ENCODE measurements around the gene RYR1.

Gene RYR1

GRCh38 chr19:38433268-38433733 is at the start of gene RYR1:
Gene RYR1, plus strand, starts transcription at chr19:38433691. Its CDS starts 139 bp downstream, at chr19:38433830.
- peak; percentile 15 for DNase-seq

DNA sequence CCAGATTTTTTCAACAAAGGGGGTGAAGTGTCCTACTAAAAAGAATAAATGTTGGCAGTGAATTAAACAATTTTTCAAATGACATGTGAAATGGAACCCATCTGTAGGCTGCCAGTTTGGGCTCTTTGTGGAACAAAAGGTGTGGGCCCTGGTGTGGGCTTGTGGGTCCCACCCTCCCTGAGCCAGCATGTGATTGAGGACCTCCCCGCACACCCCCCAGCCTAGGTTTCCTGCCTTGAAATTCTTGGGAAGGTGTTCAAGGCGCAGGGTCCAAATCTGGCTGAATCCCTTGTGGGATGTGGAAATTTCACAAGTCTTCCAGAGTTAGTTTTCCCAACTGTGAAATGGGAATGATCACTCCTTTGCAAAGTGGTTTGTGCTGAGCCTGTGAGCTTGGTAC is 49.7 kb upstream of the RYR1 start:
- no peak for DNase-seq

- no peak for DNase-seq
Observed at GRCh38 chr19:38384209-38385027, 49.1 kb upstream of the RYR1 start.

DNA sequence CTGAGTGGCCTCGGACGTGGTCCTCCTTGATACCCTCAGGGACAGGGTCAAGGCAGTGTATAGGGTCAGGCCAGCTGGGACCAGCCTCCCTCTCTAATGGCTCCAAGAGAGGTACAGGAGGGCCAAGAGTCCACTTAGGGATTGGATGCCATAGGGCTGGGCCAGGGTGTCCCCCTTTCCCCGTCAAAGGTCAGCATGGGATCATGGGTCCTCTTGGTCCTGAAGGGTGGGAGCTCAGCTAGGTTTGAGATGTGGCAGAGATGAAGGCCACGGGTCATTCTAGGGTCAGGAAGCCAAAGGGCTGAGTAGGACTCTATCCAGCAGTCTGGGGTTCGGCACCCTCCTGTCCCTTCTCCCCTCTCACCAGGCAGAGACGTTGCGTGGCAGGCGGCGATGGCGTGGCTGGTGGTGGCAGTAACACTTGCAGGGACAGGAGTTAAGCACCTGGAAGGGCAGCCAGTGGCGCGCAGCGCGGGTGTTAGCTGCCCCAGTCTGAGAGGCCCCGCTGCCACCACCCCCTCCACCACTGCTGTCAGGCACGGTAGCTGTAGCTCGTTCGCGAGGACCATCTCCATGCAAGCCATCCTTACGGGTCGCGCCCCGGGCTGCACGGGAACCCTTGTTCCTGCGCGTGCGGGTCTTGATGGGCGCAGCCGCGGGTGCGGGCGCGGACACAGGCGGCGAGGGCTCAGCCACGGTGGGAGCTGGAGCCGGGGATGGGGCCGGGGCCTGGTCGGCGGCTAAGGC is 48.3 kb upstream of the RYR1 start:
- DNase-seq: no peak

- no peak for DNase-seq
Observed at GRCh38 chr19:38385804-38386257, 47.7 kb upstream of the RYR1 start.

DNA sequence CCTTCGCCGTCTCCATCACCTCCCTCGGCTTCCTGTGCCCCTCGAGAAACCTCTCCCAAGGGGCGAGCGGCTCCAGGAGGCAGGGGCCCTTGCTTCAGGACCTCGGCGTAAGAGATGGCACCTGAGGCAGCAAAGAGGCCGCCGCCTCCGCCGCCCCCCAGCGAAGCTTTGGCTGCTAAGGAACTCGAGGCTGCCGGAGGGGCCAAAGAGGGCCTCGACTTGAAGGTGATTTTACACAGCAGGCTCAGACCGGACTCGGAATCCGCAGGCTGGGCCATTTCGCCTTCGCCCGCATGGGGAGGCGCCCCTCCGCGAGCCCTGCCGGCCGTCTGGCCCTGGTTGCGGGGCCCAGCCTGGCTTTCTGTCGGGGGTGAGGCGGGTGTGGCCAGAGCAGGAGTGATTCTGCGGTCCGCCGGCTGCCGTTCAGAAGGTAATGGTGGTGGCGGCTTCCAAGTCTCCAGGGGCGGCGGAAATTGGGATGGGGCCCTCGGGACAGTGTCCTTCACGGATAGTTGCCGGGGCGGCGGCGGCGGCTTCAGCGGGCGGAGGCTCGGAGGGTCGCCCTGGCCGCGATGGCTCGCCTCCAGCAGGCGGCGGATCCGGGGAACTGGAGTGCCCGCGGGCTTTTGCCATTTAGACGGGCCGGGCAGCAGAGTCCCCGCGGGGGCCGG is 47.1 kb upstream of the RYR1 start:
- DNase-seq: no peak

DNA sequence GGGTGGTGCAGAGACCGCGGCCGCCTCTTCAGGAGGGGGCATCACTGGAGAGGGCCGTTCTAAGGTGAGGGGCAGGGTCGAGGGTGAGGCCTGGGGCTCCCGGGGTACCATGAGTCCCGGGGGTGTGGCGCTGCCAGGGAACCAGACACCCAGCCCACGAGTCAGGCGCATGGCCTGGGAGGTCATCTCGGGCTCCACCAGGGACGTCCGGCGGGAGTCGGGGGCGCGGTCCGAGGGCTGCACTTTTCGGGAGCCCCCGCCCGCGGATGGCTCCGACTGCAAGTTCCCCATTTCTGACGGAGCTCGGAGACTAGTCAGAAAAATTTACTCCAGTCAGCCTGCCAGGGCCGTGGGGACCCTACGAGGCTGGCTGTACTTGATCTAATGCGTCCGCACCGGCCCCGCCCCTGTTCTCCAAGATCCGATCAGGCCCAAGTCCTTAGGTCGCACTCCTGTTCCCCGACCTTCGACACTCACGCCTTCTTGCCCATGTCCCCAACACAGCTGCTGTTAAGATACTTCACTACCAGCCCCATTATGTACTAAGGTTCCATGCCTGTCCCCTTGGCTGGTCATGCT is 46.4 kb upstream of the RYR1 start:
- DNase-seq: no peak

DNA sequence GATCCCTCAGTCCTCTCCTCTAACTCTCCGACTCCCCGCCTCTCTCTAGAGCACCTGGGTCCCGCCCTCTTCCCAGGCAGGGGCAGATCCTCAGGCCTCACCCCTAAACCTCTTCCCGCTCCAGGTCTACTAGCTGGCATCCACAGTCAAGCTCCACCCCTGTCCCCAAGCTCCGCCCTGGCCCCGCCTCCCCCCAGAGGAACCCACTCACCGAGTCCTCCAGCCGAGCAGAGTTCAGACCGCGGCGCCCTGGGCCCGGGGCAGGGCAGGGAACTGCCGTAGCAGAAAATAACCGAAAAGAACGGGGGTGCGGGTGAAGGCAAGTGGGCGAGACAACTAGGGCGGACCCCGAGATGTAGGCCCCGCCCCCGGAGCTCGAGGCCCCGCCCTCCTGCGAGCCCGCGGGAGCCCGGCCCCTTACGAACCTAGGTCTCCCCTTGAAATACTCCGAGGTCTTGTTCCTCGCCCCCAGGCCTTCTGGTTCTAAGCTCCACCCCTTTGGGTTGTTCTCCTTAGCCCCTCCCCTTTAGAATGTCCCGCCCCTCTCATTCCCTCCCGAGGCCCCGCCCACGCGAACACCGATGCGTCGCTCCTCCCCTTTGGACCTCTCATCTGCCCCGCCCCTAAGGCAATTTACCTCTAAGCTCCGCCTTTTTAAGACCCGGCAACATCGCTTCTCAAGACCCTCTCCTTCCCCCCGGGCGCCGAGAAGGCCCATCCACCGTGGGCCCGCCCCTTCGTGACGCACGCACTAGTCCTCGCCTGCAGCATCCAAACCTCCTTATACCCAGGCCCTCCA is 45.7 kb upstream of the RYR1 start, which contains the start of gene GGN:
Gene GGN, minus strand, starts transcription at position 485 of the 799 bp plus-strand sequence. CDS start 773 bp downstream, outside the sequence.
- peak; percentile 77 for DNase-seq

DNA sequence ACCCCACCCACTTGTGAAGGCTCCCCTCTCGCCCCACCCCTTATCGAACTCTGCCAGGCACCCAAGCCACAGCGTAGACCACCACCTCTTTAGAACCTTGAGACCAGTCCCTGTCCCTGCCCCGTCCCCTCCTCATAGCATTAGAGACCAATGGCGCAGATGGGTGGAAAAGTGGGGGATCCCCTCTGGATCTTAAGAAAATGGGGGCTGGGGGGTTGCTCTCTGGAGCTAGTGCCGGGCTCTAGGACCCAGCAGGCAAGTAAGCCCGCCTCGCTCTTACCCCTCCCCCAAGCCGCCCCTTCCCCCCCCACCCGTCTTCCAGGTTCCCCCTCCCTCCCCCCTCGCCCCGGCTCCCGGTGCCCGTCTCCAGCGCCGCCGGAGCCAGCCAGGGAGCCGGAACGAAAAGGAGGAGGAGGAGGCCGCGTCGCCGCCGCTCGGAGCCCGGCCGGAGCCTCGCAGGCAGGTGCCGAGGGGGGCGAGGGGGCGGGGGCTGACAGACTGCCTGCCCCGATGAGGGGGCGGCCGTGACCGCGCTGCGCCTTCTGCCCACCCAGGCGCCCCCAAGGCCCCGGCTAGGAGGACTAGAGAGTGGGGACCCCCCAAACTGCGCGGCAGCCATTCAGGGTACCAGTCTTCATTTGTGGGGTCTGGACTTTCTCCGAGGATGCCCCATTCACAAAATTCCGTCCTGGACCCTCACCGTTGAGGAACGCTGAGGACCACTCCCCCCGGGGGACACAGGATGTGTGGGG is 45.0 kb upstream of the RYR1 start, which contains the start of gene SPRED3:
Gene SPRED3, plus strand, starts transcription at position 349 of the 752 bp plus-strand sequence. CDS start 1,606 bp downstream, outside the sequence.
- DNase-seq: no peak

DNA sequence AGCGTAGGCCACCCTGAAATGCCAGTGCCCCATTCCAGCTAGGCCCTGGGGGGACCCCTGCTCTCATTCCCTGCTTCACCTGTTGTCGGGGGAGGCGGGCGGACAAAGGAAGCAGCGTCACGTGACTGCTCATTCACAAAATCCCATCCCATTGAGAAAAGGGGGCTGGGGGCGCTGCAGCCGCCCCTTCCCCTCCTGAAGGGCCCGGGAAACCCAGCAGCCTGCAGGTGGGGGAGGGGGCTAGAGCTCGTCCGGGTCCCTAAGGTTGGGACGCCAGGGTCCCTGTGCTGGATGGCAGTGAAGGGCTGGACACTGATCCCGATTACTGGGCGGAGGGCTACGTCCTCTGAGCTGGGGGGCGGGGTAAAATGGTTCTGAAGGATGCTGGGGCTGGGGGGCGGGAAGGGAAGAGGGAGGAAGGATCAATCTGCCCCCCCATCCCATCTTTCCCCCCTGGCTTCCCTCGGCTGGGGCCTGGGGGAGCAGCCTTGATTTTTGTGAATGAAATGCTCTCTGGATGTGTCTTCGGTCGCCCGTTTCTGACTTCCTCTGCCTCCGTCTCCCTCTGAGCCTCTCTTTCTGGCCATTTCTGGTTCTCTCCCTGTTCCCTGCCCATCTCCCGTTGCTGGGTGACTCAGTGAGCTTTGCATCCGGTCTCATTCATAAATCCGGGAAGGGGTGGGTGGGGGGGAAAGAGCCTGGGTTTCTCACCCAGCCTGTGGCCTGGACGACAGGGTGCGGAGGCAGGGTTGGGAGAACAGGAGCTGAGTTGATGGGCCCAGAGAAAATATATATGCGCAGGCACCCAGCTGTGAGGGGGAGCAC is 44.2 kb upstream of the RYR1 start:
- DNase-seq: no peak

GRCh38 chr19:38389957-38390924 is 43.2 kb upstream of the RYR1 start:
- no peak for DNase-seq

- no peak for DNase-seq
Observed at GRCh38 chr19:38391911-38392464, 41.5 kb upstream of the RYR1 start.

DNA sequence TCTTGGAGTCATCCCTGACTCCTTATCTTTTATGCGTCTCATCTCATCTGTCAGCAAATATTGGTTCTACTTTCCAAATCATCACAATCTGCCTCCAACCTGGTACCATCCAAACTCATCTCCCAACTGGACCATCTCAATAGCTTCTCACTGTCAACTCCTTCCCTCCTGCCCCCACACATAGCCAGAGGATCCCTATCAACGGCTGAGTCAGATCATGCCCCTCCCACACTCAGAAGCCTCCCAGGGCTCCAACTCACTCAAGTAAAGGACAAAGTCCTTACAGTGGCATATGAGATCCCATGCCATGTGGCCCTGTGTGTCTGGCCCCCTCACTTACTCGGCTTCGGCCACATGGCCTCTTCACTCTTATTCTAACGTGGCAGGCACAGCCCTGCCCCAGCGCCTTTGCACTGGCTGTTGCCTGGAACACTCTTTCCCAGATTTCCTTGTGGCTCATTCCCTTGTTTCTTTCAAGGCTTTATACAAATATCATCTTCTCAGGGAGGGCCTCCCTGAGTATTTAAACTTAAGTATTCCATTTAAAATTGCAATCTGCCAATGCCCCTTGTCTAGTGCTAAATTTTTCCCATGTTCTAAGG is 40.7 kb upstream of the RYR1 start:
- DNase-seq: no peak

DNA sequence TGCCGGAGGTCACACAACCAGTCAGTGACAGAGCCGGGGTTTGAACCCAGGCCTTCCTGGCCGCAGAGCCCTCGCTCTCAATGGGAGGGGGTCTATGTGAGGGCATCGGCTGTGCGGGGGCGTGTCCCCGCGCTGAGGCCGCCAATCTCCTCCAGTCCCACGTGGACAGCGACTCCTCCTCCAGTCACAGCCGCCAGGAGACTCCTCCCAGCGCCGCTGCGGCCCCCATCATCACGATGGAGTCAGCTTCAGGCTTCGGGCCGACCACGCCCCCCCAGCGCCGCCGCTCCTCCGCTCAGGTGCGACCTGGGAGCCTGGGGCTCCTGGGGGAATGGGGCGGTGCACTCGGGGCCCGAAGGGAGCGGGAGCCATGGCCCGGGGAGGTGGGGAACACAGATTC is 39.0 kb upstream of the RYR1 start:
- peak; percentile 65 for DNase-seq

- DNase-seq: peak; percentile 27
Observed at GRCh38 chr19:38395381-38396114, 37.9 kb upstream of the RYR1 start.

GRCh38 chr19:38399081-38399480 is 34.4 kb upstream of the RYR1 start:
- DNase-seq: no peak

DNA sequence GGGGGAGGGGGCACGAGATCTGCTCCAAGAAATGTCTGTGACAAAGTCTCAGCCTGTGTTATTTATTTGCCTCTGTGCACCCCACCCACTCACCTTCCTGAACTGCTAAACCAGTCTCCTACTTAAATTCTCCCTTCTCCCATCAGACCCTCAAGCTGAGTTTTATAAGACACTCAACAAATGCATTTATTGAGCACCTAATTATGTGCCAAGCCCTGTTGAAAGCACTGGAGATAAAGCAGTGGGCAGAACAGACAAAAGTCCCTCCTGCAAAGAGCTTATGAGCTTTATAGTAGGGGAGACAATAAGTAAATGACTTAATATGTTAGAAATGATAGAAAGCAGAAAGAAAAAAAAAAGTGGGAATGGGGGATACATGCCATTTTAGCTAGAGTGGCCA is 34.0 kb upstream of the RYR1 start:
- DNase-seq: no peak
